WERI-Rb-1 (cell line): ENCODE measurements around the gene SLC41A3.
A peak's percentile ranks its signal among the peaks of the same experiment; 100 is the strongest.

ENCODE experiments used
- DNase-seq: peaks from one replicate; pipeline ENCODE4 v3.0.0-alpha.2; 2020
- H3K27ac ChIP-seq: fragments of 250-450 bp; sonication (Bioruptor Pico); 2 replicates; pipeline ENCODE4 v1.5.1; 2020; ENCODE audit warnings: mild to moderate bottlenecking, moderate library complexity
- H3K27me3 ChIP-seq: fragments of 250-450 bp; sonication (Bioruptor Pico); 2 replicates; pipeline ENCODE4 v1.5.1; 2021; ENCODE audit warnings: mild to moderate bottlenecking, low read depth, moderate library complexity; ENCODE audit not compliant: insufficient read depth, severe bottlenecking
- H3K36me3 ChIP-seq: fragments of 250-450 bp; sonication (Bioruptor Pico); 2 replicates; pipeline ENCODE4 v1.5.1; 2020; ENCODE audit warnings: mild to moderate bottlenecking, moderate library complexity
- H3K4me3 ChIP-seq: 2 replicates; pipeline ENCODE4 v1.5.1; 2011; ENCODE audit warnings: low read depth, mild to moderate bottlenecking, control low read depth, low read length
- H3K9me3 ChIP-seq: fragments of 250-450 bp; sonication (Bioruptor Pico); 2 replicates; pipeline ENCODE4 v1.5.1; 2021; ENCODE audit warnings: mild to moderate bottlenecking, moderate library complexity; ENCODE audit not compliant: severe bottlenecking
- CTCF ChIP-seq: IDR thresholded peaks from 2 replicates; pipeline ENCODE4 v1.5.1; 2011; ENCODE audit warnings: low read depth, mild to moderate bottlenecking, control low read depth, inconsistent platforms, low read length

Gene SLC41A3

GRCh38 chr3:126126811-126127431 lies 43.0 kb upstream of the SLC41A3 start:
- Histone ChIP-seq H3K27ac (no peak overlapping the region), H3K27me3 (no peaks in the 10 kb centered on the region), H3K4me3 (no peak overlapping the region), H3K36me3 (no peaks in the 10 kb centered on the region), H3K9me3 (no peaks in the 10 kb centered on the region)
- no peak for TF ChIP-seq CTCF
- peak; percentile 1 for DNase-seq

- no peak for TF ChIP-seq CTCF
- DNase-seq, result peak; percentile 2
- Histone ChIP-seq H3K27me3 (no peaks in the 10 kb centered on the region), H3K4me3 (no peak overlapping the region), H3K9me3 (no peaks in the 10 kb centered on the region), H3K27ac (no peak overlapping the region), H3K36me3 (no peaks in the 10 kb centered on the region)
Measured at GRCh38 chr3:126126286-126126685, 42.4 kb upstream of the SLC41A3 start.

GRCh38 chr3:126125781-126126251 lies 41.9 kb upstream of the SLC41A3 start:
- Histone ChIP-seq H3K9me3 (no peaks in the 10 kb centered on the region), H3K4me3 (no peak overlapping the region), H3K27me3 (no peaks in the 10 kb centered on the region), H3K27ac (no peak overlapping the region), H3K36me3 (no peaks in the 10 kb centered on the region)
- DNase-seq, result peak; percentile 2
- TF ChIP-seq CTCF, result no peak

GRCh38 chr3:126125341-126125740 lies 41.4 kb upstream of the SLC41A3 start:
- Histone ChIP-seq H3K9me3 (no peaks in the 10 kb centered on the region), H3K27me3 (no peaks in the 10 kb centered on the region), H3K27ac (no peak overlapping the region), H3K36me3 (no peaks in the 10 kb centered on the region), H3K4me3 (no peak overlapping the region)
- no peak for TF ChIP-seq CTCF
- DNase-seq, result peak; percentile 6

GRCh38 chr3:126124896-126125295 lies 41.0 kb upstream of the SLC41A3 start:
- Histone ChIP-seq H3K27ac (no peak overlapping the region), H3K4me3 (no peak overlapping the region), H3K9me3 (no peaks in the 10 kb centered on the region), H3K27me3 (no peaks in the 10 kb centered on the region), H3K36me3 (no peaks in the 10 kb centered on the region)
- no peak for TF ChIP-seq CTCF
- no peak for DNase-seq
